ENCODE results near the gene TTLL9.

- TF ChIP-seq CTCF (conservative IDR thresholded peaks at IDR 0.05) (no peak), ZFX (IDR thresholded peaks at IDR 0.05) (no peak)
These were observed 39.2 kb upstream of the TTLL9 start for GRCh38 chr20:31831211-31831610.
